TTC549 (cell line): ENCODE data around the gene ZC3H7B.
"Not testable (repeated sequence)": the region's sequence is repeated elsewhere in the genome, so short reads cannot be mapped to it uniquely, and the experiment has no call there.

Experiments
- FAIRE-seq: peaks from 2 replicates; lab custom pipeline; 2012; peaks lifted over from hg19 to GRCh38; lab: Jason Lieb, UNC

The ZC3H7B gene

GRCh38 chr22:41301085-41302020 is at the start of gene ZC3H7B:
TSS of gene ZC3H7B (plus strand) at chr22:41301525. CDS start at chr22:41320661, 19,136 bp downstream.
- FAIRE-seq: no peak

GRCh38 chr22:41252365-41252764 is 49.0 kb upstream of the ZC3H7B start:
- FAIRE-seq: no peak

GRCh38 chr22:41254230-41254629 is 47.1 kb upstream of the ZC3H7B start:
- no peak for FAIRE-seq

- no peak for FAIRE-seq
Measured at GRCh38 chr22:41256254-41257253, 44.8 kb upstream of the ZC3H7B start.

GRCh38 chr22:41257696-41258095 is 43.6 kb upstream of the ZC3H7B start:
- FAIRE-seq: no peak

GRCh38 chr22:41259756-41260155 is 41.6 kb upstream of the ZC3H7B start:
- FAIRE-seq: not testable (repeated sequence)

GRCh38 chr22:41260871-41261270 is 40.5 kb upstream of the ZC3H7B start:
- no peak for FAIRE-seq

GRCh38 chr22:41261541-41262249 is 39.6 kb upstream of the ZC3H7B start:
- no peak for FAIRE-seq

GRCh38 chr22:41262250-41262765 is 39.0 kb upstream of the ZC3H7B start:
- FAIRE-seq: no peak

- no peak for FAIRE-seq
Measured at GRCh38 chr22:41263704-41264103, 37.6 kb upstream of the ZC3H7B start.

GRCh38 chr22:41264408-41264941 is 36.9 kb upstream of the ZC3H7B start:
- no peak for FAIRE-seq

GRCh38 chr22:41267958-41268357 is 33.4 kb upstream of the ZC3H7B start:
- FAIRE-seq: no peak

GRCh38 chr22:41271787-41272186 is 29.5 kb upstream of the ZC3H7B start:
- no peak for FAIRE-seq

- no peak for FAIRE-seq
Measured at GRCh38 chr22:41273128-41273527, 28.2 kb upstream of the ZC3H7B start.

GRCh38 chr22:41274856-41275255 is 26.5 kb upstream of the ZC3H7B start:
- FAIRE-seq: no peak

GRCh38 chr22:41280065-41280464 is 21.3 kb upstream of the ZC3H7B start:
- no peak for FAIRE-seq

- FAIRE-seq: no peak
Measured at GRCh38 chr22:41280854-41281253, 20.5 kb upstream of the ZC3H7B start.

GRCh38 chr22:41284465-41284864 is 16.9 kb upstream of the ZC3H7B start:
- FAIRE-seq: no peak

- no peak for FAIRE-seq
Measured at GRCh38 chr22:41285441-41285819, 15.9 kb upstream of the ZC3H7B start.

GRCh38 chr22:41285820-41286638 is 15.3 kb upstream of the ZC3H7B start, which contains the start of gene RANGAP1:
TSS of gene RANGAP1 (minus strand) at chr22:41286187. CDS start at chr22:41281044, 5,143 bp downstream.
- FAIRE-seq: peak; percentile 92
